HL-60 (cell line): Measurements from ENCODE around the gene ZNF697.

Source experiments
- DNase-seq, 2 experiments: peaks; one replicate each; pipeline ENCODE4 v3.0.0-alpha.2; 2010 to 2020; ENCODE audit warnings: low read depth in 1 of 2, low spot score in 1 of 2
- H3K27ac ChIP-seq: fragments of 250-450 bp; sonication (Bioruptor Pico); replicated peaks from 2 replicates; pipeline ENCODE4 v1.5.1; 2020; ENCODE audit warnings: mild to moderate bottlenecking, moderate library complexity
- H3K27me3 ChIP-seq: fragments of 250-450 bp; sonication (Bioruptor Pico); 2 replicates; pipeline ENCODE4 v1.5.1; 2021; ENCODE audit warnings: mild to moderate bottlenecking, moderate library complexity; ENCODE audit not compliant: insufficient read depth, poor library complexity, severe bottlenecking
- H3K4me3 ChIP-seq: replicated peaks from 2 replicates; pipeline ENCODE4 v1.5.1; 2011; ENCODE audit warnings: mild to moderate bottlenecking, control low read depth, low read length; ENCODE audit not compliant: insufficient read depth
- GABPA ChIP-seq: IDR thresholded peaks from 2 replicates; pipeline ENCODE4 v1.6.1; 2012; ENCODE audit warnings: low read depth
- POLR2AphosphoS5 ChIP-seq: IDR thresholded peaks from 2 replicates; pipeline ENCODE4 v1.6.1; 2012; ENCODE audit warnings: low read depth
- SPI1 ChIP-seq: IDR thresholded peaks from 2 replicates; pipeline ENCODE4 v1.6.1; 2012; ENCODE audit warnings: low read depth, mild to moderate bottlenecking, borderline replicate concordance
- TF ChIP-seq, protein P1 (sequence below): IDR thresholded peaks from one replicate; pipeline ENCODE4 v1.5.1; 2011; ENCODE audit warnings: low read length, control low read depth, inconsistent platforms; ENCODE audit not compliant: insufficient read depth
- TF ChIP-seq, protein P2 (sequence below): IDR thresholded peaks from 2 replicates; pipeline ENCODE4 v1.6.1; 2012; ENCODE audit warnings: low read depth; ENCODE audit not compliant: insufficient replicate concordance

Gene ZNF697

DNA sequence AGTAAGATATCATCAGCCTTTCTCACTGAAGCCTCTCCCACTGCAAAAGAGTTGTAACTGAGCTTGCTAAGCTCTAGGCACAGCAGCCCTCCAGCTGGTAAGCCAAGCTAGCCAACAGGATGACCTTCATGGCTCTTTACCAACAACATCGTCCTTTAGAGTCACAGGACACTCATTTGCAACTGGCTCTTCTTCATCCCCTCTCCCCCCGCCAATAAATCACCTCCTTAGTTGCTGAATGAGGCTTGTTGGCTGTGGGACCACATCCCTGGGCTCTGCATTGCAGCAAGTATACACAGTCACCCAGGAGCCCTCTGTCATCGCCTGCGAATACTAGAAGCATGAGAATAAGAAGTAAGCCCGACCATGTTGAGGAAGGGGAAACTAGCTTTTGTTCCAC, 16.0 kb upstream of the ZNF697 start:
- Histone ChIP-seq H3K27ac (no peak overlapping the region), H3K27me3 (no peaks in the 10 kb centered on the region), H3K4me3 (no peak overlapping the region)
- TF ChIP-seq SPI1 (no peak), POLR2AphosphoS5 (no peak), GABPA (no peak)
- TF ChIP-seq, protein P1, sequence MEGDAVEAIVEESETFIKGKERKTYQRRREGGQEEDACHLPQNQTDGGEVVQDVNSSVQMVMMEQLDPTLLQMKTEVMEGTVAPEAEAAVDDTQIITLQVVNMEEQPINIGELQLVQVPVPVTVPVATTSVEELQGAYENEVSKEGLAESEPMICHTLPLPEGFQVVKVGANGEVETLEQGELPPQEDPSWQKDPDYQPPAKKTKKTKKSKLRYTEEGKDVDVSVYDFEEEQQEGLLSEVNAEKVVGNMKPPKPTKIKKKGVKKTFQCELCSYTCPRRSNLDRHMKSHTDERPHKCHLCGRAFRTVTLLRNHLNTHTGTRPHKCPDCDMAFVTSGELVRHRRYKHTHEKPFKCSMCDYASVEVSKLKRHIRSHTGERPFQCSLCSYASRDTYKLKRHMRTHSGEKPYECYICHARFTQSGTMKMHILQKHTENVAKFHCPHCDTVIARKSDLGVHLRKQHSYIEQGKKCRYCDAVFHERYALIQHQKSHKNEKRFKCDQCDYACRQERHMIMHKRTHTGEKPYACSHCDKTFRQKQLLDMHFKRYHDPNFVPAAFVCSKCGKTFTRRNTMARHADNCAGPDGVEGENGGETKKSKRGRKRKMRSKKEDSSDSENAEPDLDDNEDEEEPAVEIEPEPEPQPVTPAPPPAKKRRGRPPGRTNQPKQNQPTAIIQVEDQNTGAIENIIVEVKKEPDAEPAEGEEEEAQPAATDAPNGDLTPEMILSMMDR, result no peak
- TF ChIP-seq, protein P2, sequence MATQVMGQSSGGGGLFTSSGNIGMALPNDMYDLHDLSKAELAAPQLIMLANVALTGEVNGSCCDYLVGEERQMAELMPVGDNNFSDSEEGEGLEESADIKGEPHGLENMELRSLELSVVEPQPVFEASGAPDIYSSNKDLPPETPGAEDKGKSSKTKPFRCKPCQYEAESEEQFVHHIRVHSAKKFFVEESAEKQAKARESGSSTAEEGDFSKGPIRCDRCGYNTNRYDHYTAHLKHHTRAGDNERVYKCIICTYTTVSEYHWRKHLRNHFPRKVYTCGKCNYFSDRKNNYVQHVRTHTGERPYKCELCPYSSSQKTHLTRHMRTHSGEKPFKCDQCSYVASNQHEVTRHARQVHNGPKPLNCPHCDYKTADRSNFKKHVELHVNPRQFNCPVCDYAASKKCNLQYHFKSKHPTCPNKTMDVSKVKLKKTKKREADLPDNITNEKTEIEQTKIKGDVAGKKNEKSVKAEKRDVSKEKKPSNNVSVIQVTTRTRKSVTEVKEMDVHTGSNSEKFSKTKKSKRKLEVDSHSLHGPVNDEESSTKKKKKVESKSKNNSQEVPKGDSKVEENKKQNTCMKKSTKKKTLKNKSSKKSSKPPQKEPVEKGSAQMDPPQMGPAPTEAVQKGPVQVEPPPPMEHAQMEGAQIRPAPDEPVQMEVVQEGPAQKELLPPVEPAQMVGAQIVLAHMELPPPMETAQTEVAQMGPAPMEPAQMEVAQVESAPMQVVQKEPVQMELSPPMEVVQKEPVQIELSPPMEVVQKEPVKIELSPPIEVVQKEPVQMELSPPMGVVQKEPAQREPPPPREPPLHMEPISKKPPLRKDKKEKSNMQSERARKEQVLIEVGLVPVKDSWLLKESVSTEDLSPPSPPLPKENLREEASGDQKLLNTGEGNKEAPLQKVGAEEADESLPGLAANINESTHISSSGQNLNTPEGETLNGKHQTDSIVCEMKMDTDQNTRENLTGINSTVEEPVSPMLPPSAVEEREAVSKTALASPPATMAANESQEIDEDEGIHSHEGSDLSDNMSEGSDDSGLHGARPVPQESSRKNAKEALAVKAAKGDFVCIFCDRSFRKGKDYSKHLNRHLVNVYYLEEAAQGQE, result no peak
- no peak for DNase-seq

DNA sequence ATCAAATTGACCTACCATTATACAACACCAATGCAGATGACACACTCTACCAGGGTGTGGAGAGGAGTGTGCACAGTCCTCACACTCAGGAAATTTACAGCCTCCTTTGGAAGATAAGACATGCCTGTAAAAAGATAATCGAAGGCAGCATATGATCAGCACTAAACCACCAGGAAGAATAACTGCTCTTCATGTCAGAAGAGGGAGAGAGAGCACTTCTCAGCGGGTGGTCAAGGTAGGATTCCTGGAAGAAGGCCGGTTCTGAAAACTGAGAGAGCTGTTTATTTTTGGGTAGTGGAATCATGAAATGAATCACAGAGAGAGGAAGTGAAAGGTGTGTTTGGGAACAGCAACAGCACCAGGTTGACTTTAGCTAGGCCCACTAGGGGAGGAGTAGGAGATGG, 14.0 kb upstream of the ZNF697 start:
- H3K4me3 ChIP-seq, result no peak overlapping the region
- no peaks in the 10 kb centered on the region for H3K27me3 ChIP-seq
- TF ChIP-seq GABPA (no peak), SPI1 (no peak), POLR2AphosphoS5 (no peak)
- TF ChIP-seq, protein P2, result no peak
- TF ChIP-seq, protein P1, result no peak
- no peak for DNase-seq
- no peak overlapping the region for H3K27ac ChIP-seq

DNA sequence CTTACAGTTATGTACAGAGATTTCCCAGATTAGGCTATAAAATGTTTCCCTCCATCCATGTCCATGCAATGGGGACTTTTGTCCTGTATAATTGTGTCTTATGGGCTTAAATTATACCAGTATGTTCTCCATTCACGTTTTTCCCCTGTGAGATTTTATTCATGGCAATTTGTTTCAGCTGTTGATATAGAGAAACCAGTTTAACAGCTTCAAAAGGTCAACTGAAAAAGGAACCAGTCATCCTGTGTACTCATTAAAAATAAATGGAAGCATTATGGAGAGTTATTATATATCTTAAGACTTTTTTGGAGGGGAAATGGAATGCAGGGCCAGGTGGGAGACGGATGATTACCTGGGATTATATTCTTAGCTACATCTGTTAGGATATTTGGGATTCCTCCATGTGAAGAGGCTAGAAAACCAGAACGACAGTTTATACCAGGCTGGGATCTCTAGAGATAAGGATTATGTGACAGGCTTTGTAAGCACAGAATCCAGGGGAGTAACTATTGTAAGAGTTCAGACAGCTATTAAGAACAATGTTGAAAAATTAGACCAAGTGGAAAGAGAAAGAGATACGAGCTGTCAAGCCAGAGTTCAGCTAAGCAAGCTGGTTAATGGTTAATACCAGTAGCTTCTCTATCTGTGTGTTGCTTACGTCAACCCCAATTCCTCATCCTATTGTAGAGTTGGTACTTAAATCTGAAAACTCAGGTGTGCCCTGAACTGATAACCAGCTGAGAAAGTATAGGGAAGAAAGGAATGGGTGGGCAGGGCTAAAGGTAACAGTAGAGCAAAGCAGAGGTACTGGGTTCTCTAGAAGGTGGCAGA, 12.4 kb upstream of the ZNF697 start:
- no peak overlapping the region for H3K4me3 ChIP-seq
- H3K27me3 ChIP-seq, result no peaks in the 10 kb centered on the region
- no peak overlapping the region for H3K27ac ChIP-seq
- DNase-seq, result no peak
- TF ChIP-seq GABPA, result no peak
- TF ChIP-seq SPI1, result no peak
- TF ChIP-seq, protein P2, result no peak
- TF ChIP-seq, protein P1, result no peak
- no peak for TF ChIP-seq POLR2AphosphoS5
